Activated naive CD8-positive, alpha-beta T cell treated with anti-CD3 and anti-CD28 coated beads for 36 hours (primary cell): ENCODE results near the gene RASSF5. TPM values are rescaled to one million over a fixed set of nuclear protein-coding genes. Genes with fewer than 3 reads are reported as not detected.

ENCODE experiments used
- DNase-seq: peaks from one replicate; pipeline ENCODE4 v3.0.0; 2021
- H3K27ac Mint-ChIP-seq: one replicate; pipeline ENCODE4 v1.8.0; 2022; ENCODE audit warnings: mild to moderate bottlenecking, moderate library complexity, mixed read lengths
- H3K27me3 Mint-ChIP-seq: one replicate; pipeline ENCODE4 v1.8.0; 2022; ENCODE audit warnings: mild to moderate bottlenecking, mixed read lengths
- H3K36me3 Mint-ChIP-seq: one replicate; pipeline ENCODE4 v1.8.0; 2021; ENCODE audit warnings: mild to moderate bottlenecking, mixed read lengths
- H3K4me1 Mint-ChIP-seq: one replicate; pipeline ENCODE4 v1.8.0; 2021; ENCODE audit warnings: mixed read lengths
- H3K4me3 Mint-ChIP-seq: one replicate; pipeline ENCODE4 v1.8.0; 2022; ENCODE audit warnings: mild to moderate bottlenecking, moderate library complexity, mixed read lengths
- H3K9me3 Mint-ChIP-seq: one replicate; pipeline ENCODE4 v1.8.0; 2022; ENCODE audit warnings: mixed read lengths
- total RNA-seq, 2 experiments: library from RNA; stranded (reverse); gene quantifications; one replicate each; pipeline ENCODE4 v1.2.3, GENCODE V29; 2021

The RASSF5 gene
- total RNA-seq, 2 experiments from 2014 or later, result 223 to 226 TPM

- peak within 1 kb of the TSS; percentile 81 for H3K4me3 Mint-ChIP-seq
- H3K27me3 Mint-ChIP-seq, result peaks cover 54% of the 10 kb centered on the region
- no peaks in the 10 kb centered on the region for H3K36me3 Mint-ChIP-seq
- peak; percentile 96 for DNase-seq
- peak within 1 kb of the TSS; percentile 88 for H3K27ac Mint-ChIP-seq
- peaks cover 30% of the 10 kb centered on the region for H3K4me1 Mint-ChIP-seq
- H3K9me3 Mint-ChIP-seq, result no peaks in the 10 kb centered on the region
Observed at GRCh38 chr1:206635080-206635977, 128.0 kb downstream of the RASSF5 start, which contains the start of gene DYRK3. DYRK3 (plus strand) TSS chr1:206635536; CDS start chr1:206635704, 168 bp downstream.

- Mint-ChIP-seq H3K4me1 (peaks cover 30% of the 10 kb centered on the region), H3K9me3 (no peaks in the 10 kb centered on the region), H3K4me3 (peak overlapping the region; percentile 81), H3K36me3 (no peaks in the 10 kb centered on the region), H3K27ac (no peak overlapping the region), H3K27me3 (peaks cover 59% of the 10 kb centered on the region)
- peak; percentile 14 for DNase-seq
Observed at GRCh38 chr1:206635978-206636345, 128.6 kb downstream of the RASSF5 start.

GRCh38 chr1:206636671-206637070 lies 129.3 kb downstream of the RASSF5 start:
- no peak for DNase-seq
- Mint-ChIP-seq H3K4me1 (peaks cover 30% of the 10 kb centered on the region), H3K4me3 (no peak overlapping the region), H3K9me3 (no peaks in the 10 kb centered on the region), H3K27me3 (peaks cover 58% of the 10 kb centered on the region), H3K36me3 (no peaks in the 10 kb centered on the region), H3K27ac (no peak overlapping the region)

GRCh38 chr1:206637605-206638004 lies 130.3 kb downstream of the RASSF5 start:
- Mint-ChIP-seq H3K36me3 (no peaks in the 10 kb centered on the region), H3K27me3 (peaks cover 52% of the 10 kb centered on the region), H3K4me1 (peaks cover 30% of the 10 kb centered on the region), H3K27ac (no peak overlapping the region), H3K9me3 (no peaks in the 10 kb centered on the region), H3K4me3 (no peak overlapping the region)
- DNase-seq, result no peak

Other genes with a start within 250 kb of the RASSF5 start
- 10 to 100 TPM; 18.7 to 19.8 TPM for gene IKBKE, start 37.1 kb upstream of the RASSF5 start, total RNA-seq
- gene EIF2D, start 104.9 kb downstream of the RASSF5 start, total RNA-seq, result 100 to 1,000 TPM; 112 to 113 TPM
- gene DYRK3, start 128.0 kb downstream of the RASSF5 start, total RNA-seq, result 1 to 10 TPM; 5.2 to 5.3 TPM
- 10 to 100 TPM; 53.5 to 57.8 TPM for gene MAPKAPK2, start 177.4 kb downstream of the RASSF5 start, total RNA-seq